ENCODE results near the gene TXNRD2. TPM values are rescaled to one million over a fixed set of nuclear protein-coding genes. Genes with fewer than 3 reads are reported as not detected.

TXNRD2 gene
- total and polyA plus RNA-seq, 10 of the 15 experiments (the other 5 are each of a cell fraction or from before 2014, with no cell fraction given) = 1.6 to 26.0 (median 13.9) TPM

GRCh38 chr22:19898145-19898544 is 43.5 kb downstream of the TXNRD2 start:
- TF ChIP-seq SREBF1 (IDR thresholded peaks at IDR 0.05; ENCODE audit: low read length) (no peak), SPI1 (IDR thresholded peaks at IDR 0.05; ENCODE audit: borderline replicate concordance, insufficient read depth, low read depth, low read length) (no peak), SREBF2 (IDR thresholded peaks at IDR 0.05; ENCODE audit: low read length) (no peak), FOXK2 (IDR thresholded peaks at IDR 0.05) (no peak), ZNF384 (IDR thresholded peaks at IDR 0.05; ENCODE audit: borderline replicate concordance, low read depth, low read length) (no peak), GATAD2B (conservative IDR thresholded peaks at IDR 0.05; ENCODE audit: low read depth) (no peak), BCL11A (IDR thresholded peaks at IDR 0.05; ENCODE audit: low read depth, low read length) (no peak), HDAC6 (IDR thresholded peaks at IDR 0.05; ENCODE audit: unreplicated experiment) (no peak), FOS (IDR thresholded peaks at IDR 0.05; ENCODE audit: borderline replicate concordance, extremely low read depth, insufficient read length) (no peak), PBX3 (IDR thresholded peaks at IDR 0.05; ENCODE audit: insufficient replicate concordance, low read depth, low read length) (no peak), TARDBP (IDR thresholded peaks at IDR 0.05; ENCODE audit: borderline replicate concordance) (no peak), ZBED1 (IDR thresholded peaks at IDR 0.05; ENCODE audit: borderline replicate concordance) (no peak), IRF5 (IDR thresholded peaks at IDR 0.05; ENCODE audit: borderline replicate concordance) (no peak), RBBP5 (conservative IDR thresholded peaks at IDR 0.05) (no peak), JUND (IDR thresholded peaks at IDR 0.05; ENCODE audit: low read depth, low read length) (no peak)

More at GRCh38 chr22:19898145-19898544, 43.5 kb downstream of the TXNRD2 start:
- ATAC-seq (no peak), DNase-seq (ENCODE audit: low read depth, low spot score) (no peak), FAIRE-seq (no peak)
- intact Hi-C loops (cut with micrococcal nuclease; ENCODE audit: unreplicated experiment) (no loop called here), in situ Hi-C loops (cut with MboI) (no loop called here)
- Histone ChIP-seq H3K4me3 (no peak overlapping the region), H3K27me3 (replicated peaks in 1 of 2; ENCODE audit: control insufficient read depth in 2 of 2, insufficient read depth in 2 of 2, low read length in 1 of 2) (no peaks in the 10 kb centered on the region), H3K79me2 (ENCODE audit: control insufficient read depth, insufficient read depth, low read length) (no peaks in the 10 kb centered on the region), H3K9ac (ENCODE audit: control insufficient read depth, insufficient read depth, low read length) (no peak overlapping the region), H2AFZ (ENCODE audit: control insufficient read depth, low read depth, low read length) (no peak overlapping the region), H3K4me1 (ENCODE audit: control insufficient read depth, insufficient read depth, low read length) (no peaks in the 10 kb centered on the region), H4K20me1 (ENCODE audit: control insufficient read depth, insufficient read depth) (no peaks in the 10 kb centered on the region), H3K27ac (ENCODE audit: control insufficient read depth, insufficient read depth) (no peak overlapping the region), H3K36me3 (ENCODE audit: control insufficient read depth in 2 of 2, insufficient read depth in 2 of 2, low read length in 1 of 2) (no peaks in the 10 kb centered on the region; a peak in 1 of 4 replicates), H3K4me2 (ENCODE audit: control insufficient read depth, insufficient read depth) (no peak overlapping the region), H3K9me3 (replicated peaks; ENCODE audit: control insufficient read depth, insufficient read depth, low read length) (no peaks in the 10 kb centered on the region)
- POLR2A ChIA-PET = no interaction called here
- 77% methylated on average over 6 of the region's 7 CpGs for WGBS (ENCODE audit: insufficient coverage, insufficient replicate concordance, low lambda C conversion rate, missing lambda C conversion rate)
- CTCF ChIA-PET = no interaction called here
- SMC1A ChIA-PET (ENCODE audit: uncharacterized antibody, unreplicated experiment) = no interaction called here
- RAD21 ChIA-PET (ENCODE audit: unreplicated experiment) = no interaction called here
- BruUV-seq (replicated peaks) = no TSS peak
